ENCODE measurements around the gene CDK8. TPM values are rescaled to one million over a fixed set of nuclear protein-coding genes. Genes with fewer than 3 reads are reported as not detected.

CDK8 gene
- total and polyA plus RNA-seq, 12 donors, result 6.4 to 12.5 (median 9.2) TPM

- intact Hi-C loops (cut with DNase I), result no loop called here
- ATAC-seq (no peak), DNase-seq (no peak)
- 65 to 71% methylated on average over 1 of the region's 1 CpG for WGBS, 2 donors
- no peak for TF ChIP-seq CTCF (IDR thresholded peaks at IDR 0.05)
- H3K36me3 ChIP-seq, result peaks cover 0 to 54% (median 6%) of the 10 kb centered on the region in 9 donors
- no peak overlapping the region for H3K27ac ChIP-seq
- H3K27me3 ChIP-seq, result no peaks in the 10 kb centered on the region
- H3K9me3 ChIP-seq, result no peaks in the 10 kb centered on the region
- H3K4me1 ChIP-seq, result peaks cover 0 to 9% (median 0%) of the 10 kb centered on the region in 9 donors
- no peak overlapping the region for H3K4me3 ChIP-seq
Measured at GRCh38 chr13:26384587-26384986, 130.7 kb downstream of the CDK8 start.

- Histone ChIP-seq H3K27me3 (no peaks in the 10 kb centered on the region), H3K4me3 (no peak overlapping the region), H3K36me3 (peaks cover 0 to 68% (median 6%) of the 10 kb centered on the region in 9 donors), H3K27ac (no peak overlapping the region), H3K4me1 (peaks cover 0 to 9% (median 0%) of the 10 kb centered on the region in 9 donors), H3K9me3 (no peaks in the 10 kb centered on the region)
- 98 to 99% methylated on average over 1 of the region's 1 CpG for WGBS, 2 donors
- TF ChIP-seq CTCF (IDR thresholded peaks at IDR 0.05), result no peak
- ATAC-seq (no peak), DNase-seq (no peak)
- intact Hi-C loops (cut with DNase I), result no loop called here
Measured at GRCh38 chr13:26386026-26386425, 132.1 kb downstream of the CDK8 start.

- H3K36me3 ChIP-seq, result peaks cover 0 to 73% (median 13%) of the 10 kb centered on the region in 9 donors
- ATAC-seq (no peak), DNase-seq (no peak)
- intact Hi-C loops (cut with DNase I), result no loop called here
- 89 to 91% methylated on average over 3 of the region's 3 CpGs for WGBS, 2 donors
- H3K9me3 ChIP-seq, result no peaks in the 10 kb centered on the region
- no peaks in the 10 kb centered on the region for H3K4me1 ChIP-seq
- H3K27me3 ChIP-seq, result no peaks in the 10 kb centered on the region
- no peak overlapping the region for H3K4me3 ChIP-seq
- no peak for TF ChIP-seq CTCF (IDR thresholded peaks at IDR 0.05)
- no peak overlapping the region for H3K27ac ChIP-seq
Measured at GRCh38 chr13:26390203-26390602, 136.3 kb downstream of the CDK8 start.

- DNase-seq, result no peak
- Histone ChIP-seq H3K27me3 (no peaks in the 10 kb centered on the region), H3K4me3 (no peak overlapping the region), H3K9me3 (no peaks in the 10 kb centered on the region), H3K4me1 (no peaks in the 10 kb centered on the region), H3K36me3 (peaks cover 0 to 91% (median 16%) of the 10 kb centered on the region in 9 donors), H3K27ac (no peak overlapping the region)
- no peak for ATAC-seq
- WGBS, 2 donors, result 97 to 98% methylated on average over 1 of the region's 1 CpG
- TF ChIP-seq CTCF (IDR thresholded peaks at IDR 0.05), result no peak
- intact Hi-C loops (cut with DNase I), result no loop called here
Measured at GRCh38 chr13:26400545-26400944, 146.6 kb downstream of the CDK8 start.
